ENCODE data around the gene HAS3. TPM values are rescaled to one million over a fixed set of nuclear protein-coding genes. Genes with fewer than 3 reads are reported as not detected.

Gene HAS3
- total and polyA plus RNA-seq, 8 donors, result 0.69 to 3.9 (median 1.0) TPM

GRCh38 chr16:69150146-69150865, 44.9 kb downstream of the HAS3 start:
- no peak overlapping the region for H3K4me3 ChIP-seq
- ATAC-seq (peak; percentile 49 to 82 (median 74)), DNase-seq (peak in 3 of 6 donors; percentile 21 to 55 (median 50)), FAIRE-seq (peak; percentile 67)
- no peak overlapping the region for H3K27ac ChIP-seq
- peaks cover 0 to 7% (median 3%) of the 10 kb centered on the region in 3 donors for H3K4me1 ChIP-seq
- peak; percentile 47 to 62 (median 54) for TF ChIP-seq CTCF (IDR thresholded peaks at IDR 0.05)
- H3K27me3 ChIP-seq, result no peaks in the 10 kb centered on the region
- peaks cover 0 to 39% (median 12%) of the 10 kb centered on the region in 3 donors for H3K36me3 ChIP-seq
- H3K9me3 ChIP-seq, result no peaks in the 10 kb centered on the region
- WGBS, 2 donors, result 55 to 56% methylated on average over 16 of the region's 16 CpGs
- intact Hi-C loops (cut with DNase I), result loop anchor here in 2 of 3 donors (5.0 kb wide), 1 partner anchor 137 kb away; no protein-coding TSS in a partner anchor

GRCh38 chr16:69157196-69157595, 51.7 kb downstream of the HAS3 start:
- H3K27me3 ChIP-seq, result no peaks in the 10 kb centered on the region
- DNase-seq (no peak), ATAC-seq (no peak), FAIRE-seq (no peak)
- no peak overlapping the region for H3K27ac ChIP-seq
- WGBS, 2 donors, result 76 to 80% methylated on average over 3 of the region's 3 CpGs
- intact Hi-C loops (cut with DNase I), result no loop called here
- no peak overlapping the region for H3K4me3 ChIP-seq
- H3K9me3 ChIP-seq, result no peaks in the 10 kb centered on the region
- no peaks in the 10 kb centered on the region for H3K4me1 ChIP-seq
- TF ChIP-seq CTCF (IDR thresholded peaks at IDR 0.05), result no peak
- peaks cover 4 to 52% (median 15%) of the 10 kb centered on the region in 3 donors for H3K36me3 ChIP-seq

GRCh38 chr16:69160192-69160591, 54.7 kb downstream of the HAS3 start:
- intact Hi-C loops (cut with DNase I), result no loop called here
- FAIRE-seq (no peak), DNase-seq (no peak), ATAC-seq (no peak)
- TF ChIP-seq CTCF (IDR thresholded peaks at IDR 0.05), result no peak
- Histone ChIP-seq H3K36me3 (peaks cover 4 to 43% (median 6%) of the 10 kb centered on the region in 3 donors), H3K4me3 (no peak overlapping the region), H3K27ac (no peak overlapping the region), H3K27me3 (no peaks in the 10 kb centered on the region), H3K4me1 (no peaks in the 10 kb centered on the region), H3K9me3 (no peaks in the 10 kb centered on the region)
- WGBS, 2 donors, result 92 to 93% methylated on average over 1 of the region's 1 CpG

- Histone ChIP-seq H3K27me3 (no peaks in the 10 kb centered on the region), H3K9me3 (no peaks in the 10 kb centered on the region), H3K36me3 (peaks cover 2 to 55% (median 4%) of the 10 kb centered on the region in 3 donors), H3K4me1 (peaks cover 5 to 8% (median 6%) of the 10 kb centered on the region in 3 donors), H3K27ac (no peak overlapping the region), H3K4me3 (no peak overlapping the region)
- DNase-seq (no peak), ATAC-seq (no peak), FAIRE-seq (no peak)
- intact Hi-C loops (cut with DNase I), result no loop called here
- no peak for TF ChIP-seq CTCF (IDR thresholded peaks at IDR 0.05)
- WGBS, 2 donors, result 94% methylated on average over 6 of the region's 6 CpGs
These were observed 60.1 kb downstream of the HAS3 start for GRCh38 chr16:69165584-69165983.

GRCh38 chr16:69166221-69166833, 60.9 kb downstream of the HAS3 start:
- FAIRE-seq (no peak), ATAC-seq (no peak), DNase-seq (no peak)
- WGBS, 2 donors, result 77 to 84% methylated on average over 8 of the region's 8 CpGs
- intact Hi-C loops (cut with DNase I), result no loop called here
- H3K4me3 ChIP-seq, result no peak overlapping the region
- no peaks in the 10 kb centered on the region for H3K9me3 ChIP-seq
- peaks cover 5 to 11% (median 8%) of the 10 kb centered on the region in 3 donors for H3K4me1 ChIP-seq
- H3K27ac ChIP-seq, result no peak overlapping the region
- TF ChIP-seq CTCF (IDR thresholded peaks at IDR 0.05), result no peak
- peaks cover 0 to 48% (median 2%) of the 10 kb centered on the region in 3 donors for H3K36me3 ChIP-seq
- no peaks in the 10 kb centered on the region for H3K27me3 ChIP-seq
